ENCODE measurements around the gene LENG1.

The LENG1 gene

DNA sequence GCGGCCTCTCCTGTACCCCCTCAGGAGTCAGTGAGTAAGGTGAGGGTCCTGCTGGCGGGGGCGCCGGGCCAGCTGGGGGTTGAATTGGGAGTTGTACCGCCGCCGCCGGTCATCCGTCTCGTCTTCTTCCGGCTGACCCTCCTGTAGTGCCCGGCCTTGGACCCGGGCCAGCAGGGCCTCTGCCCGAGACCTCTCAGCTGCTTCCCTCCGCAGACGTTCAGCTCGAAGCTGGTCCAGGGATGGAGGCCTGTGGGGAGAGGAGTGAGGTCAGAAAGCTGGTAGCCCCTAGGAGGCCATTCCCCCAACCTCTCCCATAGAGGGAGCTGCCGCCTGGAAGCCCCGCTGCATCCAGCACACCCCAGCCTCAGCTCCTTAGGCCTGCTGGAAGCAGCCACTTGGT, 3.8 kb downstream of the LENG1 start:
- Histone ChIP-seq H3K27me3 (ENCODE audit: insufficient read depth, poor library complexity, severe bottlenecking) (no peaks in the 10 kb centered on the region), H3K4me3 (replicated peaks; ENCODE audit: insufficient read depth, low read length) (no peak overlapping the region), H3K27ac (replicated peaks) (no peak overlapping the region)
- DNase-seq (ENCODE audit: low read depth in 1 of 2, low spot score in 1 of 2) = no peak
- TF ChIP-seq, protein P1, sequence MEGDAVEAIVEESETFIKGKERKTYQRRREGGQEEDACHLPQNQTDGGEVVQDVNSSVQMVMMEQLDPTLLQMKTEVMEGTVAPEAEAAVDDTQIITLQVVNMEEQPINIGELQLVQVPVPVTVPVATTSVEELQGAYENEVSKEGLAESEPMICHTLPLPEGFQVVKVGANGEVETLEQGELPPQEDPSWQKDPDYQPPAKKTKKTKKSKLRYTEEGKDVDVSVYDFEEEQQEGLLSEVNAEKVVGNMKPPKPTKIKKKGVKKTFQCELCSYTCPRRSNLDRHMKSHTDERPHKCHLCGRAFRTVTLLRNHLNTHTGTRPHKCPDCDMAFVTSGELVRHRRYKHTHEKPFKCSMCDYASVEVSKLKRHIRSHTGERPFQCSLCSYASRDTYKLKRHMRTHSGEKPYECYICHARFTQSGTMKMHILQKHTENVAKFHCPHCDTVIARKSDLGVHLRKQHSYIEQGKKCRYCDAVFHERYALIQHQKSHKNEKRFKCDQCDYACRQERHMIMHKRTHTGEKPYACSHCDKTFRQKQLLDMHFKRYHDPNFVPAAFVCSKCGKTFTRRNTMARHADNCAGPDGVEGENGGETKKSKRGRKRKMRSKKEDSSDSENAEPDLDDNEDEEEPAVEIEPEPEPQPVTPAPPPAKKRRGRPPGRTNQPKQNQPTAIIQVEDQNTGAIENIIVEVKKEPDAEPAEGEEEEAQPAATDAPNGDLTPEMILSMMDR (IDR thresholded peaks at IDR 0.05; ENCODE audit: insufficient read depth, low read length) = no peak
- TF ChIP-seq POLR2AphosphoS5 (IDR thresholded peaks at IDR 0.05; ENCODE audit: low read depth) = peak; percentile 36; the same call in 1 of the 2 replicates

DNA sequence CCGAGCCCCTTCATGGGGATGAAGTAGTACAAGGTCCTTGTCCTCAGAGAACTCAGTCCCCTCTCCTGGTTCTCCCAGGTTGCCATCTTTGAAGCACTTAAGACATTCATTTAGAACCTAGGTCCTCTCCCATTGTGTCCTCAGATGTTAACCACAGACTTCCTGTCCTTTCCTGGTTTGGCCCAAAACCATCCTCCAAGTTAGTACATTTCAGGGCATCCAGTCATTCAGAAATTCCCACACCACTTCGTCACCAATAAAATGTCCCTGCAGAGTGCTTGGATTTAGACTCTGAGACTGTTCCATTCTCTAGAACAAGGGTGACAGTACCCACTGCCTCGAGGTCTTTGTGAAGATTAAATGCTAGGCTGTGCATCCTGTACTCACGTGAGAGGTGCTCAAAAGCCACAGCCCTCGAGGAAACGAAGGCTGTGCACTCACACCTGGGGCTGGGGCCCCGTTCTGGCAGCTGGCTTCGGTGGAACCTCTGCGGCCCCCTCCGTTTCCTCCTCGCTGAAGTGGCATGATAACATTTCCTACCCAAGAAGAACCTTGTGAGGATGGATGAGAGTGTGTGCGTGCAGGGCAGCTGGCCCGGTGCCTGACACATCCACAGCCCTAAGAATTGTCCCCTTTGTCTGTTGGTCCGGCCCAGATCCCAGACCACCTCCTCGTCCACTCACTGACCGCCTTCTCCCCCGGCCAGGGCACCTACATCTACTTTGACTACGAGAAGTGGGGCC, 4.7 kb downstream of the LENG1 start:
- Histone ChIP-seq H3K27me3 (ENCODE audit: insufficient read depth, poor library complexity, severe bottlenecking) (no peaks in the 10 kb centered on the region), H3K27ac (replicated peaks) (no peak overlapping the region), H3K4me3 (replicated peaks; ENCODE audit: insufficient read depth, low read length) (no peak overlapping the region)
- TF ChIP-seq POLR2AphosphoS5 (IDR thresholded peaks at IDR 0.05; ENCODE audit: low read depth) (peak; percentile 20; the same call in 1 of the 2 replicates), GABPA (IDR thresholded peaks at IDR 0.05; ENCODE audit: low read depth) (no peak)
- DNase-seq (ENCODE audit: low read depth in 1 of 2, low spot score in 1 of 2) = no peak

DNA sequence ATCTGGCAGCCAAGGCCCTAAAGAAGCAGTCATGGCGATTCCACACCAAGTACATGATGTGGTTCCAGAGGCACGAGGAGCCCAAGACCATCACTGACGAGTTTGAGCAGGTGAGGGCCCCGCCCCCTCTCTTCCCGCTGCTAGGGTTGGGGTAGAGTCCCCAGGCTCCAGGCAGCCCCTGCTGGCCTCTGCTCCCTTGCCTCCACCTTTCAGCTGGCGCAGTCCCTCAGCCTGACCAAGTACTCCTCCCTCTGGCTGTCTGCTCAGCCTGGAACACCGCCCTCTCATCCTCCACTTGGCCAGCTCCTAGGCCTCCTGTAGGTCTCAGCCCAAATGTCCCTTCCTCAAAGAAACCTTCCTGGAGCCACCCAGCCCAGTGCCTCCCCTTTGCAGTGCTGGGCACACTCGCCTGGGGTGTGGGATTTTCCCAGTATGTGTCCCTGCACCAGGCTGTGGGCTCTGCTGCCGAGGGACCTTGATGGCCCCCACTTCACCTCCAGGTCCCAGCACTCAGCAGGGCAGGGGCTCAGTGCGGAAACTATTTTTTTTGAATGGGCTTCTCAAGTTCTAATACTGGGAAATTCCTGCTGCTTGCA, 5.7 kb downstream of the LENG1 start:
- Histone ChIP-seq H3K27ac (replicated peaks) (no peak overlapping the region), H3K27me3 (ENCODE audit: insufficient read depth, poor library complexity, severe bottlenecking) (no peaks in the 10 kb centered on the region), H3K4me3 (replicated peaks; ENCODE audit: insufficient read depth, low read length) (no peak overlapping the region)
- DNase-seq (ENCODE audit: low read depth in 1 of 2, low spot score in 1 of 2) = no peak
- TF ChIP-seq SPI1 (IDR thresholded peaks at IDR 0.05; ENCODE audit: borderline replicate concordance, low read depth) (no peak), GABPA (IDR thresholded peaks at IDR 0.05; ENCODE audit: low read depth) (no peak)
- TF ChIP-seq, protein P1 (IDR thresholded peaks at IDR 0.05; ENCODE audit: insufficient read depth, low read length) = no peak
- TF ChIP-seq, protein P2, sequence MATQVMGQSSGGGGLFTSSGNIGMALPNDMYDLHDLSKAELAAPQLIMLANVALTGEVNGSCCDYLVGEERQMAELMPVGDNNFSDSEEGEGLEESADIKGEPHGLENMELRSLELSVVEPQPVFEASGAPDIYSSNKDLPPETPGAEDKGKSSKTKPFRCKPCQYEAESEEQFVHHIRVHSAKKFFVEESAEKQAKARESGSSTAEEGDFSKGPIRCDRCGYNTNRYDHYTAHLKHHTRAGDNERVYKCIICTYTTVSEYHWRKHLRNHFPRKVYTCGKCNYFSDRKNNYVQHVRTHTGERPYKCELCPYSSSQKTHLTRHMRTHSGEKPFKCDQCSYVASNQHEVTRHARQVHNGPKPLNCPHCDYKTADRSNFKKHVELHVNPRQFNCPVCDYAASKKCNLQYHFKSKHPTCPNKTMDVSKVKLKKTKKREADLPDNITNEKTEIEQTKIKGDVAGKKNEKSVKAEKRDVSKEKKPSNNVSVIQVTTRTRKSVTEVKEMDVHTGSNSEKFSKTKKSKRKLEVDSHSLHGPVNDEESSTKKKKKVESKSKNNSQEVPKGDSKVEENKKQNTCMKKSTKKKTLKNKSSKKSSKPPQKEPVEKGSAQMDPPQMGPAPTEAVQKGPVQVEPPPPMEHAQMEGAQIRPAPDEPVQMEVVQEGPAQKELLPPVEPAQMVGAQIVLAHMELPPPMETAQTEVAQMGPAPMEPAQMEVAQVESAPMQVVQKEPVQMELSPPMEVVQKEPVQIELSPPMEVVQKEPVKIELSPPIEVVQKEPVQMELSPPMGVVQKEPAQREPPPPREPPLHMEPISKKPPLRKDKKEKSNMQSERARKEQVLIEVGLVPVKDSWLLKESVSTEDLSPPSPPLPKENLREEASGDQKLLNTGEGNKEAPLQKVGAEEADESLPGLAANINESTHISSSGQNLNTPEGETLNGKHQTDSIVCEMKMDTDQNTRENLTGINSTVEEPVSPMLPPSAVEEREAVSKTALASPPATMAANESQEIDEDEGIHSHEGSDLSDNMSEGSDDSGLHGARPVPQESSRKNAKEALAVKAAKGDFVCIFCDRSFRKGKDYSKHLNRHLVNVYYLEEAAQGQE (IDR thresholded peaks at IDR 0.05; ENCODE audit: insufficient replicate concordance, low read depth) = no peak

DNA sequence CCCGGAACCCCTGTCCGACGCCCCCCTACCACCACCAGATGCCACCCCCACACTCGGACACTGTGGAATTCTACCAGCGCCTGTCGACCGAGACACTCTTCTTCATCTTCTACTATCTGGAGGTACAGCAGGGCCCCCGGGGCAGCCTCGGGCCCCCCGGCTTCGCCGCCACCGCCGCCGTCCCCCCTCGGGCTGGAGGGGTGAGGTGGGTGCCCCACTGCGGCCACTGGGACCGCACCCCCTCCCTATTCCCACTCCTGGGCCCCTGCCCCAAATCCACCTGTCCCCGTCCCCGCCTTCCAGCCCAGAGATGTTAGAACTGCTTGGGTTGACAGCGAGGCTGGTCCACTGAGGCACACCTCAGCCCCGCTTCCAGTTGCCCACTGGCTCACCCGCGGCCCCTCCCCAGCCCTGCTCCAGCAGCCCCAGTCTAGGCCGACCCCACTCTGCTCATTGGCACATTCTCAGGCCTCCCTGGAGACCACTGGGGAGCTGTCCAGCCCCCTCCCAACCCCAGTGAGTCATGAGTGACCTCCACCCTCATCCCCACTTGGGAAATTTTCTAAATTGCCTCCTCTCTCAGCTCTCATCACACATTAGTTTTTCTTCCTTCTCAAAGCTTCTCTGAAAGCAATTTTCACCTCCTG, 6.5 kb downstream of the LENG1 start:
- TF ChIP-seq POLR2AphosphoS5 (IDR thresholded peaks at IDR 0.05; ENCODE audit: low read depth) = peak; percentile 15; the same call in 1 of the 2 replicates
- TF ChIP-seq, protein P2 (IDR thresholded peaks at IDR 0.05; ENCODE audit: insufficient replicate concordance, low read depth) = no peak
- Histone ChIP-seq H3K27ac (replicated peaks) (no peak overlapping the region), H3K27me3 (ENCODE audit: insufficient read depth, poor library complexity, severe bottlenecking) (no peaks in the 10 kb centered on the region), H3K4me3 (replicated peaks; ENCODE audit: insufficient read depth, low read length) (no peak overlapping the region)
- no peak for DNase-seq (ENCODE audit: low read depth in 1 of 2, low spot score in 1 of 2)

Measured in HL-60 (cell line).